Measurements from ENCODE around the gene TTLL1. TPM values are rescaled to one million over a fixed set of nuclear protein-coding genes. Genes with fewer than 3 reads are reported as not detected.
"Not testable (repeated sequence)": the region's sequence is repeated elsewhere in the genome, so short reads cannot be mapped to it uniquely, and the experiment has no call there.

TTLL1 gene
- polyA plus RNA-seq, 3 donors, result 4.7 to 6.0 (median 5.6) TPM

DNA sequence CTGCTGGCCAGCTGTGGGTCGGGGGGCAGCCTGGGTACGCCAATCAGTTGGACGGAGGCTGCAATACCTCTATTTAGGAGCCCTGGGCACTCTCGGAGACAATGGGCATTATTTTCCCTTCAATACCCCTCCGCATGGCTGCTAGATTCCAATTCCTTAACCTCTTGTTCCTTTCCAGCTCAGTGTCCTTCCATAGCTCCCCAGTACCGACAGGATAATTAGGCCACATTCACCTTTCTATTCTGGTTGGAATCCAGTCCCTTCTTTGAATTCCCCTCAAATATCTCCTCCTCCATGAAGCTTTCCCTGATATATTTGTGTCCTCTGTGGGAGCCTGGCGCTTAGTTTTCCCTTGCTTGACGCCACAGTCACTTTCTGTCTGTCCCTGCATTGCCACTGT, 17.1 kb upstream of the TTLL1 start:
- peaks cover 3 to 19% of the 10 kb centered on the region in 2 donors for H3K27me3 ChIP-seq (ENCODE audit: control insufficient read depth in 2 of 2, insufficient read depth in 2 of 2, low read length in 2 of 2)
- WGBS (ENCODE audit: insufficient coverage), result 100% methylated on average over 6 of the region's 8 CpGs
- H3K27ac ChIP-seq (ENCODE audit: low read depth in 1 of 2, low read length in 2 of 2), result no peak overlapping the region
- H3K4me3 Mint-ChIP-seq, result no peak overlapping the region
- H3K9me3 ChIP-seq (replicated peaks in 1 of 2; ENCODE audit: control insufficient read depth in 1 of 2, insufficient read depth in 1 of 2, low read length in 2 of 2), result no peaks in the 10 kb centered on the region
- peaks cover 8 to 12% of the 10 kb centered on the region in 2 donors for H3K4me1 ChIP-seq (ENCODE audit: control insufficient read depth in 1 of 2, insufficient read depth in 2 of 2, low read length in 2 of 2)
- no peak overlapping the region for H3K4me3 ChIP-seq (replicated peaks in 1 of 3; ENCODE audit: low read depth in 2 of 3, low read length in 3 of 3)
- no peak overlapping the region for H3K9ac ChIP-seq (ENCODE audit: insufficient read depth, low read length, poor library complexity, severe bottlenecking)
- H3K9me3 Mint-ChIP-seq, result peaks cover 0 to 3% (median 0%) of the 10 kb centered on the region in 7 donors
- intact Hi-C loops (cut with micrococcal nuclease), result no loop called here
- H3K27ac Mint-ChIP-seq, result no peak overlapping the region
- TF ChIP-seq, protein P1, sequence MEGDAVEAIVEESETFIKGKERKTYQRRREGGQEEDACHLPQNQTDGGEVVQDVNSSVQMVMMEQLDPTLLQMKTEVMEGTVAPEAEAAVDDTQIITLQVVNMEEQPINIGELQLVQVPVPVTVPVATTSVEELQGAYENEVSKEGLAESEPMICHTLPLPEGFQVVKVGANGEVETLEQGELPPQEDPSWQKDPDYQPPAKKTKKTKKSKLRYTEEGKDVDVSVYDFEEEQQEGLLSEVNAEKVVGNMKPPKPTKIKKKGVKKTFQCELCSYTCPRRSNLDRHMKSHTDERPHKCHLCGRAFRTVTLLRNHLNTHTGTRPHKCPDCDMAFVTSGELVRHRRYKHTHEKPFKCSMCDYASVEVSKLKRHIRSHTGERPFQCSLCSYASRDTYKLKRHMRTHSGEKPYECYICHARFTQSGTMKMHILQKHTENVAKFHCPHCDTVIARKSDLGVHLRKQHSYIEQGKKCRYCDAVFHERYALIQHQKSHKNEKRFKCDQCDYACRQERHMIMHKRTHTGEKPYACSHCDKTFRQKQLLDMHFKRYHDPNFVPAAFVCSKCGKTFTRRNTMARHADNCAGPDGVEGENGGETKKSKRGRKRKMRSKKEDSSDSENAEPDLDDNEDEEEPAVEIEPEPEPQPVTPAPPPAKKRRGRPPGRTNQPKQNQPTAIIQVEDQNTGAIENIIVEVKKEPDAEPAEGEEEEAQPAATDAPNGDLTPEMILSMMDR (IDR thresholded peaks at IDR 0.05), result no peak
- DNase-seq, result no peak
- H3K27me3 Mint-ChIP-seq (ENCODE audit: low read depth in 3 of 3), result peaks cover 20 to 28% (median 21%) of the 10 kb centered on the region in 3 donors
- no peaks in the 10 kb centered on the region for H3K36me3 ChIP-seq (replicated peaks in 1 of 2; ENCODE audit: control insufficient read depth in 1 of 2, insufficient read depth in 2 of 2, low read length in 2 of 2)
- H3K4me1 Mint-ChIP-seq, result peaks cover 4% of the 10 kb centered on the region
- H3K79me2 ChIP-seq (ENCODE audit: insufficient read depth, low read length), result no peaks in the 10 kb centered on the region
- no peak overlapping the region for H3K4me2 ChIP-seq (replicated peaks; ENCODE audit: extremely low read depth, low read length, poor library complexity, severe bottlenecking)
- H2AFZ ChIP-seq (ENCODE audit: insufficient read depth, low read depth, low read length, poor library complexity, severe bottlenecking), result no peak overlapping the region
- no peaks in the 10 kb centered on the region for H4K20me1 ChIP-seq (ENCODE audit: insufficient read depth, low read length)
- no peaks in the 10 kb centered on the region for H3K36me3 Mint-ChIP-seq

DNA sequence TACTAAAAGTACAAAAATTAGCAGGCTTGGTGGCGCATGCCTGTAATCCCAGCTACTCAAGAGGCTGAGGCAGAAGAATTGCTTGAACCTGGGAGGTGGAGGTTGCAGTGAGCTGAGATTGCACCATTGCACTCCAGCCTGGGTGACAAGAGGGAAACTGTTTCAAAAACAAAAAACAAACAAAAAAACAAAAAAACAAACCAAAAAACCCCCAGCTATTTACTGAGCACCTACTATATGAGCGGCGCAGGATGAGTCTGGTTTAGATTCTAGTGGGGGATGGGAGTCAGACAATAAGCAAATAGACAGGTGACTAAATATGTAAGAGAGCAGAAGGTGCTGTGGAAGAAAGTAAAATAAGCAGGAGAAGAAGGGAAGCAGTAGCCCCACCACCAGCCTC, 15.8 kb upstream of the TTLL1 start:
- H3K4me1 ChIP-seq (ENCODE audit: control insufficient read depth in 1 of 2, insufficient read depth in 2 of 2, low read length in 2 of 2); H3K79me2 ChIP-seq (ENCODE audit: insufficient read depth, low read length); H3K9me3 ChIP-seq (replicated peaks in 1 of 2; ENCODE audit: control insufficient read depth in 1 of 2, insufficient read depth in 1 of 2, low read length in 2 of 2); intact Hi-C loops (cut with micrococcal nuclease); H3K4me2 ChIP-seq (replicated peaks; ENCODE audit: extremely low read depth, low read length, poor library complexity, severe bottlenecking); H4K20me1 ChIP-seq (ENCODE audit: insufficient read depth, low read length); H3K4me3 ChIP-seq (replicated peaks in 1 of 3; ENCODE audit: low read depth in 2 of 3, low read length in 3 of 3); H3K36me3 ChIP-seq (replicated peaks in 1 of 2; ENCODE audit: control insufficient read depth in 1 of 2, insufficient read depth in 2 of 2, low read length in 2 of 2); H3K4me3 Mint-ChIP-seq; H2AFZ ChIP-seq (ENCODE audit: insufficient read depth, low read depth, low read length, poor library complexity, severe bottlenecking); H3K36me3 Mint-ChIP-seq; H3K9ac ChIP-seq (ENCODE audit: insufficient read depth, low read length, poor library complexity, severe bottlenecking); H3K27ac ChIP-seq (ENCODE audit: low read depth in 1 of 2, low read length in 2 of 2); DNase-seq; H3K9me3 Mint-ChIP-seq; H3K4me1 Mint-ChIP-seq: not testable (repeated sequence)
- H3K27me3 Mint-ChIP-seq (ENCODE audit: low read depth in 3 of 3), result peaks cover 16 to 17% (median 17%) of the 10 kb centered on the region in 3 donors
- peaks cover 3 to 10% of the 10 kb centered on the region in 2 donors for H3K27me3 ChIP-seq (ENCODE audit: control insufficient read depth in 2 of 2, insufficient read depth in 2 of 2, low read length in 2 of 2)
- peak overlapping the region in 1 of 7 donors; percentile 12 for H3K27ac Mint-ChIP-seq
- WGBS (ENCODE audit: insufficient coverage), result no CpG with 5 or more reads among the region's 3 CpGs

DNA sequence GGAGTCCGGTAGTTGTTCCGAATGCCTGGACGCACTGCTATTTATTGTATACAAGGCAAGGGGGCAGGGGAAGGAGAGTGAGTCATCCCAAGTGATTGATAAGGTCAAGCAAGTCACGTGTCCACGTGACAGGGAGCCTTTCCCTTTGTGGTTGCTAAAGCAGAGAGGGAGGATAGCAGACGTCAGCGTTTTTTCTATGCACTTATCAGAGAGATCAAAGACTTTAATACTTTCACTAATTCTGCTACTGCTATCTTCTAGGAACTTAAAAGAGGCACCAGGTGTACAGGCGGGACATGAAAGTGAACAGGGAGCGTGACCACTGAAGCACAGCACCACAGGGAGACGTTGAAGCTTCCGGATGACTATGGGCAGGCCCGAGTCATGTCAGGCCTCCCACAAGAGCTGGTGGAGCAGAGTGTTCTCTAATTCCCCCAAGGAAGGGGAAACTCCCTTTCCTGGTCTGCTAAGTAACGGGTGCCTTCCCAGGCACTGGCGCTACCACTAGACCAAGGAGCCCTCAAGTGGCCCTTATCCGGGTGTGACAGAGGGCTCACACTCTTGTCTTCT, 14.9 kb upstream of the TTLL1 start:
- H3K36me3 ChIP-seq (replicated peaks in 1 of 2; ENCODE audit: control insufficient read depth in 1 of 2, insufficient read depth in 2 of 2, low read length in 2 of 2); H3K27ac ChIP-seq (ENCODE audit: low read depth in 1 of 2, low read length in 2 of 2); H3K4me3 ChIP-seq (replicated peaks in 1 of 3; ENCODE audit: low read depth in 2 of 3, low read length in 3 of 3); H3K4me2 ChIP-seq (replicated peaks; ENCODE audit: extremely low read depth, low read length, poor library complexity, severe bottlenecking); H3K4me1 Mint-ChIP-seq; H2AFZ ChIP-seq (ENCODE audit: insufficient read depth, low read depth, low read length, poor library complexity, severe bottlenecking); H3K79me2 ChIP-seq (ENCODE audit: insufficient read depth, low read length); H3K9me3 Mint-ChIP-seq; H3K27me3 ChIP-seq (ENCODE audit: control insufficient read depth in 2 of 2, insufficient read depth in 2 of 2, low read length in 2 of 2); H3K36me3 Mint-ChIP-seq; intact Hi-C loops (cut with micrococcal nuclease); H3K4me3 Mint-ChIP-seq; H4K20me1 ChIP-seq (ENCODE audit: insufficient read depth, low read length); H3K9ac ChIP-seq (ENCODE audit: insufficient read depth, low read length, poor library complexity, severe bottlenecking); H3K4me1 ChIP-seq (ENCODE audit: control insufficient read depth in 1 of 2, insufficient read depth in 2 of 2, low read length in 2 of 2); H3K9me3 ChIP-seq (replicated peaks in 1 of 2; ENCODE audit: control insufficient read depth in 1 of 2, insufficient read depth in 1 of 2, low read length in 2 of 2): not testable (repeated sequence)
- Mint-ChIP-seq H3K27ac (peak overlapping the region in 3 of 7 donors; percentile 55 to 81 (median 77)), H3K27me3 (ENCODE audit: low read depth in 3 of 3) (peaks cover 9 to 11% (median 11%) of the 10 kb centered on the region in 3 donors)
- peak in 1 of 3 donors; percentile 29 for DNase-seq
- 80% methylated on average over 10 of the region's 15 CpGs for WGBS (ENCODE audit: insufficient coverage)

Measured in CD14-positive monocyte (primary cell).